ENCODE results near the gene EQTN.

Gene EQTN

DNA sequence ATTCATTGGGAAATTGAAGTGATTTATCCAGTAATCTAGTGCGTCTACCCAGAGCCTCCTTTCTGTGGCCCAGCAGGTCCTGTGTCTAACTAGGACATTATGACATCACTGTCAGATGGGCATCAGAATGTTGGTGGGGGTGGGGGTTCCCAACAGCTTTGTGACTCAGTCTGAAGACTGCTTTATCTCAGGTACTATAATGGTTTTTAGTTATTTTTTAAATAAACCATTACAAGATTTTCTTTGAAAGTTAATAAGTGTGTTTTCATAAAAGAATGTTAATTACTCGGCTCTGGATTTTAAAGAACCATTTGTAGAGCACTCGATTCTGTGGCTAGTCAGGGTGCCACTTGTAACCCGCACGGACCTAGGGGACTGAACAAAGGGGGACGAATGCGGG lies at the start of gene EQTN:
Gene EQTN (minus strand): TSS at position 101 of the 400 bp plus-strand sequence. CDS start 95 bp downstream, at position 6.
- DNase-seq = no peak

DNA sequence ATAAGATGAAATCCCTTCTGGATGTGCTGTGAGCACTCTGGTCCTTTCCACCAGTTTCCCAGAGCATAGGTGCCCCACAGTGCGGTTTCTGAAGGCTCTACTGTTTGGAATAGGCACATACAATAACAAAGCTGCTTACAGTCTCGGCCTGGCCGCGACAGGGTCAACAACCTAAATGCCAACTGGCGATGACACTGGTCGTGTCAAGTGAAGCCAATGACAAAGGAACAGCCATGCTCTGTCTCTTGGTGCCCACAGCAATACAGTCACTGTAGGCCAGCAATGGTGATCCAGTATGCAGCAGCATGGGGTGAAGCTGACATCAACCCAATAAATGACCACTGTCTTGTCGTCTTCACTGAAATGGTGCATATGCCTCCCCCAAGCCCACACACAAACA lies 47.8 kb upstream of the EQTN start:
- no peak for DNase-seq

DNA sequence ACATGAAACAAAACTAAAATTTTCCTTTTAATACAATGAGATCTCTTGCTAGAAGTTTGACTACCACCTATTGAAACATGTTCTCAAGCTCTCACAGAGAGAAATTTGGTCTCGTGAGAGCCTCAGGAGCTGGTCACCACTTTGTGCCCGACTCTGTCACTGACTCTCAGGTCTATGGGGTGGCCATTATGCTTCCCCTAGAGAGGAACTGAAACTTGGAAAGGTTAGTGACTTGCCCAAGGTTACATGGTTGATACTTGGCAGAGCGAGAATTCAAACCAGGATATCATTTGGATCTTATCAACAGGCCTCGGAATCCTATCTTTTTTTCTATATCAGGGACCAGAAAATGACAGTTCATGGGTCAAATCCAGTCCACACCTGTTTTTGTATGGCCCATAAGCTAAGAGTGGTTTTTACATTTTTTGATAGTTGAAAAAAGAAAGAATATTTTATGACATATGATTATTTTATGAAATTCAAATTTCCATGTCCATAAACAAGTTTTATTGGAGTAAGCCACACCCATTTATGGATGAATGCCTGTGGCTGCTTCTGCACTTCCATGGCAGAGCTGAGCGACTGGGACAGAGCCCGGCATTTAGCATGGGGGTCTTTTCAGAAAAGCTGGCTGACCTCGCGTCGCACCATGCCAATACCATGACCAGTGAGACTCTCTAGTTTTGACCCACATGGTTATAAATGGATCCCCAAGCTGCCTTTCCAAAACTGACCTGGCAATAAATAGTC lies 44.8 kb upstream of the EQTN start:
- no peak for DNase-seq

DNA sequence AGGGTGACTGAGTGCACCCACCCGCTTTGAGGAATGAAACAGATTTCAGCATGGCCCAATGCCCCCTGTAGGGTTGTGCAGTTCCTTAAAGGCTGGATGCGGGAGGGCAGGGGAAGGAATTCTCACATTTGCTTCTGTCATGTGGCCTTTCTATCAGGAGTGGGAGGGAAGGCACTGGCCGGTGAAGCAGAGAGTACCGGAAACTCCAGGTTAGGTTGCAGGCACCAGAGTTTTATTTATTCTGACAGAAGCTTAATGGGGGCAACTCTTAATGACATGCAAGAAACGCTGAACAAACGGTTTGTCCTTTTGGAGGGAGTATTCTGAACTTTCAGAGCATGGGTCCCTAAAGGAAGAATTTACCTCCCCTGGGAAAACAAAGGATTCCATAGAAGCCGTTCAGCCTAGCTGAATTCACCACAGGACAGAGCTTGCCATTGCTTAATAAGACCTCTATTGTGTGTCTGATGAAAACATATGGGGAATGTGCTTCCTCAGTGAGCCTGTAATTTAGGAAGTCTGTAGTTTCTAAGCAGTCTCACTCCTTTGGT lies 44.1 kb upstream of the EQTN start:
- no peak for DNase-seq

DNA sequence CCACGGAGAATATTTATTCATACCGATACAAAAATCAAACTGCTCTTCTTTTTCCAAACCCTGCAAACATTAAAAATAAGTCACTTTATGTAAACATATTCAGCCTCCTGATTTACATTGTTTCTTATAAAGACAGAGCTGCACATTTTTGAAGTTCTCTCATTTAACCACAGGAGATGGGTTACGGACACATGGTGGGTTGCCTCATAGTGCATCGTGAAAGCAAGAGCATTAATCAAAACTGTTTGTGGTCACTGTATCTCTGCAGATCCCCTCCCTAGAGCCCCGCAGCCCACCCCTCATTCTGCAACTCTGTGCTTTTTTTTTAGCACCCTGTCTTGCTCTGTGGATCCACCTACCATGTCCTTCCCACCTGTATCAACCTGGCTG lies 43.3 kb upstream of the EQTN start:
- no peak for DNase-seq

DNA sequence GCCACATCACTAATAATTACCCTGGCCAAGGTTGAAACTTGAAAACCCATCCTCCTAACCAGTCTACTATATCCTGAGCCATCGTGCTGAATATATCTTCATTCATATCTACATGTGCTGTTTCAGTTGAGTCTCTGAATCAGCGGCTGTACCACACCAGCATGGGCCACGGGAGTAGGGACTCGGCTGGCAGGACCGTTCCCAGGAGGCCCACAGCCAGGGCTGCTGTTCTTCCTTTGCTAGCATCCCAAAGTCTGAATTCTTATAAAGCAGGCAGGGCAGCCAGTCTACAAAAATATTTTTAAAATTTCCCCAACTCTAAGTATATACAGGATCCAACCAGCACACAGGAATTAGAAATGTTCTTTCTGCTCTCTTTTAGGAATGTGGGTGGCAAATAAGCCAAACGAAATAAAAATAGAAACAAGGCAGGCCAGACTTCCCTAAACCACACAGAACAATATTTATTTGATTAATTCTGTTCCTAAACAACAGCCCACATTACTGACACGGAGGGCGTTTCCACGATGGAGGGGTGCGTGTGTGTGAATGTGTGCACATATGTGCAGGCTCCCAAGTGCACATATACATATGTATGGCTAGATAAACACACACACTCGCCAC lies 42.8 kb upstream of the EQTN start:
- DNase-seq = no peak

DNA sequence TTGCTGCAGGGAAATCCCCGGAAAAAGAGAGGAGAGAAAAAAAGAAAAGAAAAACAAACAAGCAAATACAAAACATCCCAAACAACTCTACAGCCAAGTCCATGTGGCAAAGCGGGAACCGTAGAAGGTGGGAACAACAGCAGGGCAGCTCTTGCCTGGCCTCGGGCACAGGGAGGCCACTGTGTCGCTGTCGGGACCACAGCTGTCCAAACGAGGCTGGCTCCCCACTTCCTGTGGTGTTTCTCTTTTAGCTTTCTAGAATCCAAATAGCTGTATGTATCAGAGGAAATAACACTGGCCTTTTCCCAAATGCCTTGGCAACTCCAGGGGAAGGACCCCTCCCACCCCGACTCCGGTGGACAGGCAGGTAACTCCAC lies 41.6 kb upstream of the EQTN start:
- no peak for DNase-seq

DNA sequence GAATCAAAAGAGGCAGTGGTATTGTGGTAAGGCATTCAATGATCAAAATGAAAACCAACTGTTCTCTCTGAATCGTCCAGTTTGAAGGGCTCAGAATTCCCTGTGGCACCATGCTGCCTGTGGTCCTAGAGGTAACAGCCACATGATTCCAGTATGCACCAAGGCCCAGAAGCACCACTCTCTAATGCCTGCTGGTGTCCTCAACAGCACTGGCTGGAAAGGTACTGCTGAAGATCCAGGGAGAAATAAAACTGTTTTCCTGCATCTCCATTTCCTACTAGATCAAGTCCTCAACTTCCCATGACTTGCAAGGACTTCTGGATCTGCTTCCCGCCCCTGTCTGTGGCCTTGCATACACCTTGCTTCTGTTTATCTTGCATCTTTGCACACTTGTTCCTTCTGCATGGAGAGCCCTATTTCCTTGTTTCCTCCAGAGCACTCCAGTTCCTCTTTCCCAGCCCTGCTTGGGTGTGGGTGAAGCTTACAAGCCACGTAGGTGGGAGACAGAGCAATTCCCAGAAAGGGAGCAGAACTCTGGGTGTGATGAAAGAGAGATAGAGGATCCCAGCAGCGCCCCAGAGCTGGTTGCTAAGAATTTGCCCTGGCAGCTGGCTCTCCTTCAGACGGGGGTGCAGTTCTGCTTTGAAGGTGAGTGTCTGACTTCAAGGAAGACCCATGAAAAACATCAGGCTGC lies 41.0 kb upstream of the EQTN start:
- DNase-seq = no peak

DNA sequence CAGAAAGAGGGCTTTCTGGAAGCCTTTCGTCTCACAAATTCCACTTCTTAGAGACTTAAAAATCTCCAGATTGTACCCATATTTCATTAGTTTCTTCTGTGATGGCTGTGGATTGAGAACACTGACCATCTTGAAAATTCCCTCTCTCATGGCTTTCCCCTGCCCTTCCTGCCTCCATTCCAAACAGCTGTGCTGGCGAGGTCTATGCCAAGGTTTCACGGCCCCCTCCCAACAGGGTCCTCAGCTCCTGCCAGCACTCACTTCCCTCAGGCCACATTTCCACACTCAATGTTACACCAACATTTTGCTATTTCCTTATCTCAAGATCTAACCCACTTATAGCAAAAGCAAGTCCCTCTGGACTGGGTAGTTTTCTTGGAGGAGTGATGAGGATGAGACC lies 40.3 kb upstream of the EQTN start:
- no peak for DNase-seq

DNA sequence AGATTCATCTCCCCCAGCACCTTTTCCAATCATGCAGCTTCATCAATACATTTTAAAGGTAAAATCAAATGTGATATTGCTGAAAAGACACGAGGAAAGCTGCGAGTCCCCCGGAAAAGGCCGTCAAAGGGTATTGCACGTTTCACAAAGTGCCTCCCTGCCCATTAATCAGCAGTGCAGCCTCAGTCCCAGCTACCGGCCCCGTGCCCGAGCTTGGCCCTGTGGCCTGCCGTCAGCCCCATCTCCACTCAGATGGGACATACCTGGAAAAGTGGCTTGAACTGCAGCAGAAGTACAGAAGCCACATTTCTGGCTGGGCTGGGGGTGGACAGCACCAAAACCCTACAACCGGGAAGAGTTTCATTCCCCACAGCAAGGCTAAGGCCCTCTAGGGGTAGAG lies 39.9 kb upstream of the EQTN start:
- DNase-seq = no peak

DNA sequence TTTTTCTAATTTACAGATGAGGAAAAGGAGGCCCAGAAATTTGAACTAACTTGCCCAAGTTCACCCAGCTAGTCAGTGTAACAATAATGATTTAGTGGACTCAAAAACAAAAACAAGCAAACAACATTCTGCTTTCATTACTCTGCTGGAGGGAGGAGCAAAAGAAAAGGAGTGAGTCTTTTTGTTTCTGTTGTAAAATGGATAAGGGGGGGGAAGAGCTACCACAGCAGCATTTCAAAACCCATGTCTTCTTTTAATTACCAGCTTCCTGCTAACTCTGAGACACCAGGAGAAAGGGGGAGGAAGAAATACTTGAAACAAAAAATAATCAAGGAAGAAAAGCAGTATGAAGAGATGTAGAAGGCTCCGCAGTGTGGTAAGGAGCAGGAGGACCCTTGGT lies 39.2 kb upstream of the EQTN start:
- DNase-seq = no peak

DNA sequence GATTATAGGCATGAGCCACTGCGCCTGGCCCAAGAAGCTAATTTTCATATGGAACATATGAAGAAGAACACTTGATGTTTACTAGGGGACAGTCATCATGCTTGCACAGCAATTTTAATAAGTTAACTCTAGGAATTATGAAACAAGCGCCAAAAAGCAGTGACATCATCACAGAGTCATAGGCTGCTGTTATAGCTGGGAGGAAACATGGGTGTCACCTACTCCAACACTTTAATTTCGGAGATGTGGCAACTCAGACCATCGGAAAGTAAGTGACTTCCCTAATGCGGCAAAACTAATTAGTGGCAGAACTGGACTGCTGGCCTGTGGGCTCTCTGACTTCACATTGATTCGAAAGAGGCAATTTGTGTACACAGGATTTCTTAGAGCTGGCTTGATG lies 38.1 kb upstream of the EQTN start:
- DNase-seq = no peak

DNA sequence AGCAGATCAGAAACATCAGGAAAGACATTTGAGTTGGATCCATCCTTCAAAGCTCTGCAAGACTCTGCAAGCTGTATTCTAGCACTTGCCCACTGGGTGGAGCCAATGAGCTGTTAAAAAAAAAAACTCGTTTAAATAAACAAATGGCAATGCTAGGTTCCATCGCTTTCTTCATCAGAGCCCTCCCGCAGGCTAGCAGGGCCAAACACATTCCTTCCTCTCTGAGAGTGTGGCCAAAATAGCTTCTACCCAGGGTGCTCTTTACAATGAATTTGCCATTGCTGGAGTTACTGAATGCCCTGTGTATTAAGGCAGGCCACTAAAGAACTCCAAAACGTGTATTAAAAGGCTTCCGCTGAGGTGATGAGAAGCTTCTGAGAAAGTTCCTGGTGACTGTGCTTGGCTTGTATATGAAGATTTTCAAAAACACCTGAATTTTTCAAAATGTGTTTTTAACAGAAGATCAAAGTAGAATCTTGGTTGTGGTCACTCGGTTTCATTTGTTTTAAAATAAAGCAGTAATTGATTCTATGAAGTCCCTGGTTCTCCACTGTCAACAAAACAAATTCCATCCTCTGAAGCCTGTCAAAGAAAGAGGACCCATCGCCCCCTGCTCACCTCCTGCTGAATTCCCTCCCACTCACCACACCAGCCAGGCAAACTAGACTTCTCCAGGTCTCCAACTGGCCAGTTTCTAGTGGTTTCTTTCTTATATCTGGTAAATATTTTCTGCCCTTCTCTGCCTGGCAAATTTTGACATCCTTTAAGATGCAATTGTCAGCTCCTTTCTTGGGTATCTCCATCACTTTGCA lies 36.5 kb upstream of the EQTN start:
- DNase-seq = peak; percentile 87

DNA sequence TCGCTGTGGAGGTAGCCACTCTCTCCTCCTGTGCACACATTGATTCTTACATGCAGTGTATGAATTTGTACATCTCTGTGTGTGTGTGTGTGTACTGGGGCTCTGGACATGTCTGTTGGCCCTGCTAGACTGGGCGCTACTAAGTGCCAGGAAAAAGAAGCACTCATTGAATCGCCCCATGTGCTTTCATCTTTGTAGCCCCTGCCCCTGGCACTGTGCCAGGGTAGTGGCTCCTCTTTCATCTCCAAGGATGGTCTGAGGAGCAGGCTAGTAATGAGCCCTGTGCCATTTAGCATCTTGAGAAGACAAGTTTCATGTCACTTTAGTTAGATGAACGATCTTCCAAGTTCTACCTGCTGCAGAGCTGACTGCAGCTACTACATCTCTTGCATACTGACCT lies 34.4 kb upstream of the EQTN start:
- DNase-seq = no peak

DNA sequence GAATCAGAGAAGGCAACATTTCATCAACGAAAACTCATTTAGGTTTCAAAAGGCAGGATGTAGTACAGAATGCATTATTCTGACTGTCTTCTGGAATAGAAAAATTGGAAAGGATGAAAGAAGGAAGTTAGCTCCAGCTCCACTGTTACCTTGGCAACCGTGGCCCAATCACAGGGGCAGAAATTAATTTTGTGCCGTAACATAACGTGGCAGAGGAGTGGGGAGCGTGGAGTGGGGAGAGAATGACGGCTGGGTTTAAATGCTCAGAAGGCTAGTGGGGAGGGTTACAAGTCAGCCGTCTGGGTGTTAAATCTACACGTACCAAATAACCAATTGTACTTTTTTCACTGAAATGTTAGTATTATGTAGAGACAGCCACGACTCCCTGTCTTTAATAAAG lies 32.3 kb upstream of the EQTN start:
- DNase-seq = no peak

DNA sequence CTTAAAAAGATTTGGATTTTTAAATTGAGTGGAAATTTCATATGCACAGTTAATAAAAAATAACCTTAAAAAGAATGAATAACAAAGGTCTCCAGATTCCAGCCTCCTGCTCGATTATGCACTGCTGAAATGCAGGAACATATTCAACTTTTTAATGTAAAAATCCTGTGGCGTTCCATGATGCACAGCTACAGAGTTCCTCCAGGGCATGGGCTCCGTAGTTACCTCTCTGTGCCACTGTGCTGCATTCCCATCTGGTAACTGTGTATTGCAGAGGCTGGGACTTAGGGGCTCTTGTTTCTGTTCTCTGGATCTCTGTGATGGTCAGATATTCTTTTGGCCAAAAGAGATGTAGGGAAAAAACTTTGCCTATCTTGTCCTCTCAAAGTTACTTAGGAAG lies 31.5 kb upstream of the EQTN start:
- DNase-seq = no peak

DNA sequence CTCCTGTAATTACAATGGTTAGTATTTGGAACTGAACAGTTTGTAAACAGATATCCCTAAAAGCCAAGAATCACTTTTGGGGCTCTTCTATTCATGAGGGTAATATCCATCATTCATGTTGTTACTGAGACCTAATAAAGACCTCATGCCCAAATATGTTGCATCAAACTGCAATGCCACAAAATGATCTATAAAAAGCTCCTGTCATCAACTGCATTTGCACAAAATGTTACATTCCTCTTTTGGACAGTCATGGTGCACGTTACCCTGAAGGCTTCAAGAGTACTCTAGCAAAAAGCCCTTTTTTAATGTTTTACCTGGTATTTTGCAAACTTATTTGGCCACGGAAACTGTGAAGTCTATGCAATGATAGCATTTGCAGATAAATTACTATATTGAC lies 14.2 kb upstream of the EQTN start:
- no peak for DNase-seq

DNA sequence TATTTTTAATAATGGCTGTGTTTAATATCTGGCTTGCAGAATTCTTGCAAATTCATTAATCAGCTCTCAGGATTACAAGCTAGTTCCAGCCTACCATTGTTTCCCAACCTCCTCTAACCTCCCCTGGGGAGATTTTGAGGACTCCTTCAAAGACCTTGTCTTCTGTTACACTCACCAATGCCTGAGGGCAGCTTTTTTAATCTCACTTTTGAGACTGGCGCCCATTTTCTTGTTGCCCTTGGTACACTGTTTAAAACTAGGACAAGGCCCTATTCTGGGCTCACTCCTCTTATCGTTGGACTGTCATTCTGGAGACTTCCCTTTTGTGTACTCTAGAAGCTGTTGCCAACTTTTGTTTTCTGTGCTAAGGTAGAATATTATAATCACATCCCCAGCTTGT lies 13.6 kb upstream of the EQTN start:
- DNase-seq = no peak

DNA sequence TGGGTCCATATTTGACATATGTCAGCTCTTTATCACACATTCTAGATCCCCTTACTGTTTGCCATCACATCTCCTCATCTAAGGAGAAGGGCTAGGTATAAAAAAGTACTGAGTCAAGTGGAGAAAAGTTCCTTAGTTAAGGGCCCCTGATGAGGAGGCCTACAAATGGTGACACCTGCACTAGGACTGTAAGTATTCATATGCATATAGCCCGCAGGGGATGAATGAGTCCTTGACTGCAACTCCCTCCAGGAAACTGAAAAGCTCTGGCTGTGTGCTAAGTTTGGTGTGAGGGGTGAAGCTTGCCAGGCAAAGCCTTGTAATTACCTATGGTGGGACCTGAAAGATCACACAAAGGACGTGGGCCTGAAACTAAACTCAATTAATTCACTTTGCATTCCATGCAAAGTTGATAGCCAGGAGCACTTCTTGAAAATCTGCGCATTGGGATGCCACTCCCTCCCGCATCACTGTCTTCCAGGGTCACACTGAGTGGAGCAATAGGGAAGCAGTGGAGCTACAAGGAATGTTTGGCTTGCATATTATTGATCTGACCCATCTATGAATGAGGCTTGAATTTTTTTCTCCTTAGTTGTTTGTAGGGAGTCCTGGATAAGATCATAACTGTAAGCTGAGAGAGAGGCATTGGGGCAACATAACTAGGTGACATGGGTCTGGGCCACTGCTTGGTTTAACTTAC lies 11.9 kb upstream of the EQTN start:
- no peak for DNase-seq

DNA sequence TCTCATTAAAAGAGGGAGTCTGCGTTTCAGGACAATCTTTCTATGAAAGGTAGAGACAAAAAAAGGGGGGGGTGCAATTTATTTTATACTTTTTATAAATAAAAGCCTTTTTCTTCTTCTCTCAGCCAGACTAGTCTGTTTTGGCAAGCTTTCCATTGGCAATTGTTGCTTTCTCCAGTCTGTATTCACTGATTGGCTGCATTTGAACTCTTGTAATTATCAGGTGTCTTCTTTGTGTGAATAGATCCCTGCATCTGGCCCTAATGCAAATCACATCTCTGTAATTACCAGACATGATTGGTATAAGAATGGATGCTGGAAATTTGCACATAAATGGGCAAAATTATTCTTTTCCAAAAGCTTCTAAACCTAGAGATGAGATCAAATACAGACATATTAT lies 7.6 kb upstream of the EQTN start:
- DNase-seq = no peak

DNA sequence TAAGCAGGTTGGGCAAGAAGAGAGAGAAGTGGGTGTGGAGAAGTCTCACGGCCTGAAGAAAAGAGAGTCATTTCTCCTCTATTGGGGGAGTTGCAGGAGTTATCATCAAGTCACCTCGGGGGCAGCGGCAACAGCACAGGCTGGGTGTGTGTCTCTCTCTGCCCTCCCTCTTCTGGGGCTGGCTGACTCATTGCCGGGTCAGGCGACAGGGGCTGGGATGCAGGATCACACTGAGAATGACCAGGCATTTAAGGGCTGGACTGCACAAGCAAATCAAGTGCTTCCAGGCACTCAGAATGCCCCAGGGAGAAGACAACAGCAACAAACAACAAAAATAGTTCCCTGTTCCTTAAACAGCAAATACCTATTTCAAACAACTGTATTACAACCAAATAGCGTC lies 6.3 kb upstream of the EQTN start:
- peak; percentile 98 for DNase-seq

DNA sequence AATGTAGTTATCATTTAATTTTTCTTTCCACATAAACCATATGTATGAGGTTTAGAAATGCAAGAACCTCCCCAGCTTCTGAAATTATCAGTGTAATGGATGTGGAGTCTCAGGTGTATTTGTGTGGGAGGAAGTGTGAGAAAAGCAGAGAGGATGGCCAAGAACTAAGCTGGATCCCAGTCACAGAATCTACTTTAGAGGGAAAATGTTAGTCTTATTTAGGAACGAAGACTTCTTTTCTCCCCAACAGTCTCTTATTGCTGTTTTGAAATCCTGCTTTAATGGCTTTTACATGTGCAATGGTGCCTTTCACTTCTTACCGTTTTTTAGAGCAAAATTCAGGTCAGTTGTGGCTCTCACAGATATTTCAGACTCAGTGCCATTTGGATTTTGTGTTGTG lies 3.0 kb downstream of the EQTN start:
- no peak for DNase-seq
